Measurements from ENCODE around the gene SZT2.

The SZT2 gene

DNA sequence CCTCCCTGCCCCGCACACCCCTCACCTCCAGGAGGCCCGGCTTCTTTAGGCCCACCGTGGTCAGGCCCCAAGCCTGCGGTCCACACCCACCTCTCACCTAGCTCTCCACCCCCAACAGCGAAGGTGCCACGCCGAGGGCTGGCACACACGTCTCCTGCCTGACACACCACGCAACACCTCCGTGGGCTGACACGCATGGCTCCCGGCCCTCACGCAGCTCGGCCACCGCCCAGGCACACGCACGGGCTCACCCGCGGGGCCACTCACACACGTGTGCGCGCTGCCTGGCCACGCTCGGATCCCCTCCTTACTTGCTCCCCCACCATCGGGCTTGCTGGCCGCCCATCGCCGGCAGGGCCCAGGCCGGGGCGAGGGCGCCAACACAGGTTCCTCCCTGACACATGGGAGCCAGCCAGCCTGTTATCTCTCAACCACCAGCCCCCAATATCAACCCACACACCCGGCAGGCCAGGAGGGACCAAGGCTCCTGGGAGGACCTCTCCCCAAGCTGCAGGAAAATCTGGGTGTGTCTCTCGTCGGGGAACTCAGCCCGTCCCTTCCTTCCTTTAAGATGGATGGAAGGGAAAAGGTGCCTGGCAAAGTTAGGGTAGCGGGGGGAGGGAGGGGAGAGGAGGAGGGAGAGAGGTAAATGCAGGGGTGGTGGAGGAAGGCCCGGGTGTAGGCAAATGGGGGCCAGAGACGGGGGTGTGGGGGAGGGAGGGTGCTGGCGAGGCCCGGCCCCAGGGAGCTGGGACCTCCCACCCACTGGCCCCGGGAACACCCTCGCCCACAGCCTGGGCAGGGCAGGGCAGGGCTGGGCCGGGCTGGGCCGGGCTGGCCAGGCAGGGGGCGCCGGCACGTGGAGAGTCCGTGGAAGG is 22.4 kb upstream of the SZT2 start:
- TF ChIP-seq POLR2AphosphoS5 (IDR thresholded peaks at IDR 0.05; ENCODE audit: low read depth, low read length) (no peak), SIN3A (IDR thresholded peaks at IDR 0.05; ENCODE audit: borderline replicate concordance, insufficient read depth, low read length) (no peak), TAF1 (IDR thresholded peaks at IDR 0.05; ENCODE audit: borderline replicate concordance, insufficient read depth, low read length) (no peak), FOXP2 (optimal IDR thresholded peaks at IDR 0.05; ENCODE audit: borderline replicate concordance, extremely low read depth, extremely low read length, insufficient read depth) (no peak)
- TF ChIP-seq, protein P1, sequence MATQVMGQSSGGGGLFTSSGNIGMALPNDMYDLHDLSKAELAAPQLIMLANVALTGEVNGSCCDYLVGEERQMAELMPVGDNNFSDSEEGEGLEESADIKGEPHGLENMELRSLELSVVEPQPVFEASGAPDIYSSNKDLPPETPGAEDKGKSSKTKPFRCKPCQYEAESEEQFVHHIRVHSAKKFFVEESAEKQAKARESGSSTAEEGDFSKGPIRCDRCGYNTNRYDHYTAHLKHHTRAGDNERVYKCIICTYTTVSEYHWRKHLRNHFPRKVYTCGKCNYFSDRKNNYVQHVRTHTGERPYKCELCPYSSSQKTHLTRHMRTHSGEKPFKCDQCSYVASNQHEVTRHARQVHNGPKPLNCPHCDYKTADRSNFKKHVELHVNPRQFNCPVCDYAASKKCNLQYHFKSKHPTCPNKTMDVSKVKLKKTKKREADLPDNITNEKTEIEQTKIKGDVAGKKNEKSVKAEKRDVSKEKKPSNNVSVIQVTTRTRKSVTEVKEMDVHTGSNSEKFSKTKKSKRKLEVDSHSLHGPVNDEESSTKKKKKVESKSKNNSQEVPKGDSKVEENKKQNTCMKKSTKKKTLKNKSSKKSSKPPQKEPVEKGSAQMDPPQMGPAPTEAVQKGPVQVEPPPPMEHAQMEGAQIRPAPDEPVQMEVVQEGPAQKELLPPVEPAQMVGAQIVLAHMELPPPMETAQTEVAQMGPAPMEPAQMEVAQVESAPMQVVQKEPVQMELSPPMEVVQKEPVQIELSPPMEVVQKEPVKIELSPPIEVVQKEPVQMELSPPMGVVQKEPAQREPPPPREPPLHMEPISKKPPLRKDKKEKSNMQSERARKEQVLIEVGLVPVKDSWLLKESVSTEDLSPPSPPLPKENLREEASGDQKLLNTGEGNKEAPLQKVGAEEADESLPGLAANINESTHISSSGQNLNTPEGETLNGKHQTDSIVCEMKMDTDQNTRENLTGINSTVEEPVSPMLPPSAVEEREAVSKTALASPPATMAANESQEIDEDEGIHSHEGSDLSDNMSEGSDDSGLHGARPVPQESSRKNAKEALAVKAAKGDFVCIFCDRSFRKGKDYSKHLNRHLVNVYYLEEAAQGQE (IDR thresholded peaks at IDR 0.05; ENCODE audit: insufficient read depth in 1 of 2, low read depth in 2 of 2, low read length in 2 of 2): no peak

- peak; percentile 17 for TF ChIP-seq FOXP2 (optimal IDR thresholded peaks at IDR 0.05; ENCODE audit: borderline replicate concordance, extremely low read depth, extremely low read length, insufficient read depth)
- TF ChIP-seq POLR2AphosphoS5 (IDR thresholded peaks at IDR 0.05; ENCODE audit: low read depth, low read length): peak; percentile 96
- peak; percentile 39; the same call in 1 of the 2 replicates for TF ChIP-seq SIN3A (IDR thresholded peaks at IDR 0.05; ENCODE audit: borderline replicate concordance, insufficient read depth, low read length)
- TF ChIP-seq, protein P1 (IDR thresholded peaks at IDR 0.05; ENCODE audit: insufficient read depth in 1 of 2, low read depth in 2 of 2, low read length in 2 of 2): 0 out of 4 replicates have a peak, but pooled peaks have one; percentile 10 to 44
- peak; percentile 78 for TF ChIP-seq TAF1 (IDR thresholded peaks at IDR 0.05; ENCODE audit: borderline replicate concordance, insufficient read depth, low read length)
Observed at GRCh38 chr1:43367904-43368645, 21.6 kb upstream of the SZT2 start, which contains the start of gene ELOVL1. Gene ELOVL1, minus strand, starts transcription at chr1:43368011. Its CDS starts 2,402 bp downstream, at chr1:43365609.

DNA sequence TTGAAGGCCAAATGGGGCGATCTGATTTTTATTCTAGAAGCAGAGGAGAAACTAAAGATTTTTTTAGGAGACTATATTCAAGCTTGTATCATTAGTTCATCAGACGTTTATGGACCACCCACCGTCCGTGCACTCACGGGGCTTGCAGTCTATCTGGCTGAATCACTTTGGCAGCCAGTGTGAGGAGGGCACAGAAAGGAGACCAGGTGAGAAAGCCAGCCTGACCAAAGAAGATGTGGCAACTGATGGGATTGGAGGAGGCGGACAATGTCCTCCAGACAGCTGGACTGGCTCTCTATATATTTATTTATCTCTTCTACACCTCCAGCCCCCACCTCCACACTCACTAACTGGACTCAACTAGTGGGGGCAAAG is 21.1 kb upstream of the SZT2 start:
- TF ChIP-seq, protein P1 (IDR thresholded peaks at IDR 0.05; ENCODE audit: insufficient read depth in 1 of 2, low read depth in 2 of 2, low read length in 2 of 2): no peak
- TF ChIP-seq SIN3A (IDR thresholded peaks at IDR 0.05; ENCODE audit: borderline replicate concordance, insufficient read depth, low read length) (no peak), POLR2AphosphoS5 (IDR thresholded peaks at IDR 0.05; ENCODE audit: low read depth, low read length) (no peak)

GRCh38 chr1:43370564-43370963 is 19.1 kb upstream of the SZT2 start:
- TF ChIP-seq TAF1 (IDR thresholded peaks at IDR 0.05; ENCODE audit: borderline replicate concordance, insufficient read depth, low read length) (no peak), SIN3A (IDR thresholded peaks at IDR 0.05; ENCODE audit: borderline replicate concordance, insufficient read depth, low read length) (no peak), POLR2AphosphoS5 (IDR thresholded peaks at IDR 0.05; ENCODE audit: low read depth, low read length) (no peak), FOXP2 (optimal IDR thresholded peaks at IDR 0.05; ENCODE audit: borderline replicate concordance, extremely low read depth, extremely low read length, insufficient read depth) (no peak)
- TF ChIP-seq, protein P1 (IDR thresholded peaks at IDR 0.05; ENCODE audit: insufficient read depth in 1 of 2, low read depth in 2 of 2, low read length in 2 of 2): no peak
